ENCODE data around the gene SLC6A19.
"Not testable (repeated sequence)": the region's sequence is repeated elsewhere in the genome, so short reads cannot be mapped to it uniquely, and the experiment has no call there.

SLC6A19 gene

DNA sequence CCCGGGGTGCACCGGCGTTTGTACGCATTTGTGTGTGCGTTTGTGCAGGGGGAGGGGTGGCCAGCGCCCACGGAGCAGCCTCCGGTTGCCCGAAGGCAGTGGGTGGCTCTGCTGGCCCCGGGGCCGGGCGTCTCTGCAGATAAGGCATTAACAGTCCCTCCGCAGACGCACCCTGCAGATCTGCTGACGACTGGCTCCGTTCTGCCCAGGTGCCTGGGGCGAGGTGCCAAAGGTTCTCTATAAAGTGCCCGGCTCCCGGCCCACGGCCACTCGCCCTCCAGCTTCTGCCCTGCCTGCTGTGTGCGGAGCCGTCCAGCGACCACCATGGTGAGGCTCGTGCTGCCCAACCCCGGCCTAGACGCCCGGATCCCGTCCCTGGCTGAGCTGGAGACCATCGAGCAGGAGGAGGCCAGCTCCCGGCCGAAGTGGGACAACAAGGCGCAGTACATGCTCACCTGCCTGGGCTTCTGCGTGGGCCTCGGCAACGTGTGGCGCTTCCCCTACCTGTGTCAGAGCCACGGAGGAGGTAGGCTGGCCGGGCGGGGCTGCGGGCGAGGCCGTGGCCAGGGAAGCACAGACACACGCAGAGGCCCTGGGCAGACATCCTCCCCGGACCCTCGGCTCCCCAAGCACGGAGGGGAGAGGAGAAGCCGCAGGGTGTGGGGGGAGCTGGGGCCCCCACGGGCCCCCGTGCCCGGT lies at the start of gene SLC6A19:
SLC6A19 (plus strand) TSS at position 269 of the 699 bp plus-strand sequence; CDS start at position 325, 56 bp downstream.
- peak; percentile 48 for DNase-seq (ENCODE audit: low spot score)

DNA sequence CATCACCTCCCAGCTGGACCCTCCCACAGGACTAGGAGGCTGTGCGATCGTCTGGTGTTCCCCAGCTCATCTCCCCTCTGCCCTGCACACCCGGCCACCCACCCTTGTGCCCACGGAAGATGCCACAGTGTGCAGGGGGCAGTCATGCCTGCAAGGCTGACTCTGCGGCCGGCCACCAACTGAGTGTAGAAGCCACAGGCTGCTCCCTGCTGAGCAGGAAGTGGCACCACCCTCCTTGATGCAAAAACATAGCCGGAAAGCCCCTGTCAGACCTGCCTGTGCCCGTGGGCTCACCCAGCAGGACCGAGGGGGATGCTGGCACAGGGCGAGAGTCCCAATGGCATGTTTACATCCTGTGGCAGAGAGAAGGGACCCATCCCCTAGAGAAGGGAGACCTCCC lies 49.2 kb upstream of the SLC6A19 start:
- no peak for DNase-seq (ENCODE audit: low spot score)

DNA sequence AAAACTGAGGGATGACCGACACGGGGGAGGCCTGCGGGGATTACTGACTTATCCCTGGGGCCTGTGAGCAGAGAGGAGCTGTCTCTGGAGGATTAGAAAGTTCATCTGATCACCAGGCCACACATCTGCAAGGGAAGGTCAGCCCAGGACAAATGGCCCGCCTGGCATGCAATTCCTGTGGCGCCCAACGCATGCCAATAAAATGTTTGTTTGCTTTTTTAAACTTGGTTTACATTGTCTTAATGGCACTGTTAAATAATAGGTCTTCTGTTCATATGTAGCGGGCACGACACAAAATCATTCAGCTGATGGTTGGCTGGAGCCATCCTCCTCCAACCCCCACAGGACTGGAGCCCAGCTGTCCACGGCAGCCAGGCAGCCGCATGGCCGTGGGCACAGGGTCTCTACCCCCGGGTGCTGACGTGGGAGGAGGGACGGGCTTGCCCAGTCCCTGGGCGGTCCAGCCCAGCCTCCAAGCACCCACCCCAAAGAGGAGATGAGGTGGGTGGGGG lies 48.6 kb upstream of the SLC6A19 start:
- DNase-seq (ENCODE audit: low spot score): no peak

DNA sequence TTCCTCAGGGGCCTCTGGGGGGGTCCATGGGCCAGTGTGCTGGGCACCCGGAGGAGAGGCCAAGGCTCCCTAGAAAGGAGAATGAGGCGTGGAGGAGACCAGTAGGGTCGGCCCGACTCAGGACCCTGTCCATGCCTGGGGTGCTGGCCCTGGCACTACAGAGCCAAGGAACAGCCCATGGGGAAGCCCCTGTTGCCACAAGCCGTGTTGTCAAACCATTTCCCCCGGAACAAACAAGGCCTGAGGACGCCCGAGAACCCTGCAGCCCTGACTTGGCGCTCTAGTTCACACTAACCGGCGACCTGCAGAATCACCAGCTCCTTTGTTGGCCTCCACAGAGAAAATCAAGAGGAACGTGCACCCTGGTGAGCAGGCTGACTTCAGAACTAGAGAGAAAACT lies 48.0 kb upstream of the SLC6A19 start:
- DNase-seq (ENCODE audit: low spot score): no peak

DNA sequence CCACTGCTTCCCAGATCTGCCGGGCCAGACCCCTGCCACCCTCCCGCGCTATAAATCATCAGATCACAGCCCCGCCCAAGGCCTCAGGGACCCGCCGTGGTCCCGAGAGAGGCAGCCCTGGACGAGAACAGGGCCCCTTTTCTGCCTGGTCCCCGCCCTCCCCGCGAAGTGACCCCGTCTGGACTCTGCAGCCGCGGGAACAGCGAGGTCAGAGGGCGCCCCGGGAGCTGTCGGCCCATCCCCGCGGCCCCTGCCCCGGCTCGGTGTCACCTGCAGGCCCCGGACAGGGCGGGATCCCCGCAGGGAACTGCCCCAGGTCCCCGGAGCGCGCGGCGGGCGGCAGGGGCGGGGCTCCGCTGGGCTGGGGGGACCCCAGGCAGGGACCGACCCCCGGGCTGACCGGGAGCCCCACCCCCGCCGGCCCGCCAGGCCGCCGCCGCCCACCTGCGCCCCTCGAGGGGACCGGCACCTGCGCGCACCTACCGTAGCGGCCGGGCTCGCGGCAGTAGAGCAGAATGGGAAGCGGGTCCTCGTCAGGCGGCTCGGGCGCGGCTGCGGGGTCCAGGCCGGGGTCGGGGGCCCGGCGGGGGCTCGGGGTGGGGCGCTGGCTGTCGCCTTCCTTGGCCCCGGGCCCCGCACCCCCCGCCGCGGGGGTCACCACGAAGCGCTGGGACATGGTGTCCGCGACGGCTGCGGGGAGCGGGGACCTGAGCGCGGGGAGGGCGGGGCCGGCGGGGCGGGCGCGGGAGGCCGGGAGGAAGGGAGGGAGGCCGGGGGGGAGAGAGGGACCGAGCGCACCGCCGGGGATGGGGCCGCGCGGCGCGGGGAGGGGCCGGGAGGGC lies 46.0 kb upstream of the SLC6A19 start:
- no peak for DNase-seq (ENCODE audit: low spot score)

DNA sequence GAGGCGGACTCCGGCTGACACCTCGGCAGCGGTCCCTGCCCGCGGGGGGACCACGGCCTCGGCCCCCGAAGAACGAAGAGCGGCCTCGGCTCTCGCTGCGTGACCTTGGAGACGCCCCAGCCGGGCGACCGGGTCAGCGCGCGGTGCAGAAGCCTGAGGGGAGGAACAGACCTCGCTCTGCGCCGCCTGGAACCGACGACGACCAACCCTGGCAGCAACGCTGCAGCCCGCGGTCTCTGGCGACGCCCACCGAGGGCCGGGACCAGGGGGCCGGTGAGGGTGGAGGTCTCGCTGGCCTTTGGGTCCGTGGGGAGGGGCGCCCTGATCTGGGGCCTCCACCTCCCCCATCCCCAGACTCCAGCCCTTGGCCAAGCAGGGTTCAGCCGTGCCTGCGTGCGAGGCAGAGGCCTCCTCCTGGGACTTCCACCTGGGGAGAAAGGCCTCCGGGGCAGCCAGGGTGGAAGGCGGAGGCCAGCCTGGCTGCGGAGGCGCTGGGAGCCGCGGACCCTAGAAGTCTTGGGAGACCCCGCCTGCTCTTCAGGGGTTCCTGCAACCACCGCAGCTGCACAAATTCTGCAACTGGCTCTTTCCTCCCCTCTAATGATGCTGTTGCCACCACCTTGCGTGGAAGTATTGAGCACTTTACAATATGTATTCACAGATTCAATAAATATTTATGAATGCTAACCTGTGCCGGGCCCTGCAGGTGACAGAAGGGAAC lies 45.2 kb upstream of the SLC6A19 start:
- DNase-seq (ENCODE audit: low spot score): no peak

DNA sequence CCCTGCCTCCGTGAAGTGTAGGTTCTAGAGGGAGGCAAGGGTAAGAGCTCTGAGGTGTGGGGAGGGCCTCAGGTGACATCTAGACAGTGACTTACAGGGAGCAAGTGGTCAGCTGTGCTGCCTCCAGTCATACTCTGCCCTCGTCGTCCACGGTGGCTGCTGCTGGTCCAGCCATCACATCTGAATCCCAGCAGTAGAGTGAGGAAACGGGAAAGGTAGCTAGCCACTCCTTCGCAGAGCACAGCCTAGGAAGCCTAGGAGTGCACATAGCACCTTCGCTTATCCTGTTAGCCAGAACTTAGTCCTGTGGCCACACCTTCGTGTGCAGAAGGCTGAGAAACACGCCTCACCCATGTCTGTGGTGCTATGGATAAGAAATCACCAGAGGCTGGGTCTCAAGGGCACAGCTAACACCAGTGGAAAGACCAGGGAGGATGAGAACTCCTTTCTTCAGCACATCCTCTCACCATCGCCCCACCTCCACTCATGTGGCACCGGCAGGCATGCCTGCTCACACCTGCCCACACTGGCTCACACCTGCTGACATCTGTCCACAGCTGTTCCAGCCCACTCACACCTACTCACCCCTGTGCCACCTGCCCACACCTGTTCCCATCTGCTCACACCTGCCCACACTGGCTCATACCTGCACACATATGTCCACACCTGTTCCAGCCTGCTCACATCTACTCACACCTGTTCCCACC lies 44.5 kb upstream of the SLC6A19 start:
- peak; percentile 18 for DNase-seq (ENCODE audit: low spot score)

DNA sequence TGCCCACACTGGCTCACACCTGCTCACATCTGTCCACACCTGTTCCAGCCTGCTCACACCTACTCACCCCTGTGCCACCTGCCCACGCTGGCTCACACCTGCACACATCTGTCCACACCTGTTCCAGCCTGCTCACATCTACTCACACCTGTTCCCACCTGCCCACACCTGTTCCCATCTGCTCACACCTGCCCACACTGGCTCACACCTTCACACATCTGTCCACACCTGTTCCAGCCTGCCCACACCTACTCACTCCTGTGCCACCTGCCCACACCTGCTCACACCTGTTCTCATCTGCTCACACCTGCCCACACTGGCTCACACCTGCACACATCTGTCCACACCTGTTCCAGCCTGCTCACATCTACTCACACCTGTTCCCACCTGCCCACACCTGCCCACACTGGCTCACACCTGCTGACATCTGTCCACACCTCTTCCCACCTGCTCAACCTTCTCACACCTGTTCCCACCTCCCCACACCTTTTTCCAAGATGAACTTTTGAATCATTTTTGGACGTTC lies 43.9 kb upstream of the SLC6A19 start:
- DNase-seq (ENCODE audit: low spot score): not testable (repeated sequence)

DNA sequence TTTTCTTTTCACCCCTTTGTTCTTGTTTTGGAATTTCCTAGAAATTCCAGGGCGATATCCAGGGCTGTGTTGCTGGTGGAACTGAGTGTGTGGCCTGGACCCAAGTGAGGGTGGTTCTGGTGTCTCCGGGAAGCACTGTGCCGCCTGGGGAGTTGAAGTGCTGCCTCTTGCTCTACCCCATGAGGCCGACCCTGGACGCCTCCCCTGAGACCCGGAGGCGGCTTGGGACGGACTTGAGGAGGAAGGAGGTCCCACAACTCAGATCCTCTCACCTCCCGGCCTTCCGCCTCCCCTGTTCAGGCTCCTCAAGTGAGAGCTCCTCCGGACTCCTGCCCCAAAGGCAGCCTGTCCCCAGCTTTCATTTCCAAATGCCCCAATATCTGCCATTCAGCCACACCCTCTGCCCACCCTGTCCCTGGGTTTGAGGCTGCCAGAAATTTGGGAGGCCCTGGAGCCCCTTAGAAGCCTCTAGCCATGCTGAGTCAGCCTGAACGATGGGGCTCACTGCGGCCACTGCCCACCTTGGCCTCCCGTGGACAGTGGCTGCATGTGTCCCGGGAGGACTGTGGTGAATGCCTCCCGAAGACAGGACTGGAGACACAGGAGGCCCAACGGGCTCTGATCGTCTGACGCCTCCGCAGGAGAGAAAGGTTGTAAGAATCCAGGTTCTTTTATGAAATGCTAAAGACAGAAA lies 42.6 kb upstream of the SLC6A19 start:
- no peak for DNase-seq (ENCODE audit: low spot score)

DNA sequence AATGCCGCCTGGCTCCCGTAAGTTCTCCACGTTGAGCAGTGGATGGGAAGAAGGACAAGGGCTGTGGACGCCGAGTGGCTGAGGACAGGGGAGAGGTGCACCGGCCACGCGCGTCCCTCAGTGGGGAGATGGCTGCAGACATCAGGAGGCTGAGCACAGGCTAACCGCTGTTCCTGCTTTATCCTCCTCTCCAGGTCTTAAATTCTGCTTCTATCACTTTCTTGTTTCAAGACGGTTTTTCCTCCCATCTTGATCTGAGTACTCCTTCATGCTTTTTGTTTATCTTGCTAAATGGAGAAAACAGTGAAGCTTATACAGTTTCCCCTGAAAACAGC lies 42.1 kb upstream of the SLC6A19 start:
- DNase-seq (ENCODE audit: low spot score): no peak

DNA sequence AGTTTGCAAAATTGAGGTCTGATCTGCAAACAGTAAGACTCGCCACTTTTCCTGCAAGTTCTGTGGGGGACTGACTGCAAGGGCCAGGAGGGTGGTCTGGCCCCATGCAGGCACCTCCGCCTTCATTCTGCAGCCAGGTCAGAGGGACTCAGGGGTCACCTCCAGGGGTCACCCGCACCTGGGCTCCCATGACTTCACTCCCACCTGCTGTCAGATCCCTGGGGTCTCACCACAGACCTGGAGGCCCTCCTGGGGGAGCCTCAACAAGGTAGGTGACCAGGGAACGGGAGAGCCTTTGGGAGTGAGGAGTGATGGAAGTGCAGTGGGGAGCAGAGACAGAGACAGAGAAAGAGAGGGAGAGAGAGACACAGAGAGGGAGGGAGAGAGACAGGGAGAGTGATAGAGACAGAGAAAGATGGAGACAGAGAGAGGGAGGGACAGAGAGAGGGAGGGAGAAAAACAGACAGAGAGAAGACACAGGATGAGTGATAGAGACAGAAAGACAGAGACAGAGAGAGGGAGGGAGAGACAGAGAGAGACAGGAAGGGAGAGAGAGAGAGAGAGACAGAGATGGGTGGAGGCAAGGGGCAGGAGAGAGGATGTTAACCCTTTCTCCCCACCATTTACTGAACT lies 41.5 kb upstream of the SLC6A19 start:
- DNase-seq (ENCODE audit: low spot score): no peak

DNA sequence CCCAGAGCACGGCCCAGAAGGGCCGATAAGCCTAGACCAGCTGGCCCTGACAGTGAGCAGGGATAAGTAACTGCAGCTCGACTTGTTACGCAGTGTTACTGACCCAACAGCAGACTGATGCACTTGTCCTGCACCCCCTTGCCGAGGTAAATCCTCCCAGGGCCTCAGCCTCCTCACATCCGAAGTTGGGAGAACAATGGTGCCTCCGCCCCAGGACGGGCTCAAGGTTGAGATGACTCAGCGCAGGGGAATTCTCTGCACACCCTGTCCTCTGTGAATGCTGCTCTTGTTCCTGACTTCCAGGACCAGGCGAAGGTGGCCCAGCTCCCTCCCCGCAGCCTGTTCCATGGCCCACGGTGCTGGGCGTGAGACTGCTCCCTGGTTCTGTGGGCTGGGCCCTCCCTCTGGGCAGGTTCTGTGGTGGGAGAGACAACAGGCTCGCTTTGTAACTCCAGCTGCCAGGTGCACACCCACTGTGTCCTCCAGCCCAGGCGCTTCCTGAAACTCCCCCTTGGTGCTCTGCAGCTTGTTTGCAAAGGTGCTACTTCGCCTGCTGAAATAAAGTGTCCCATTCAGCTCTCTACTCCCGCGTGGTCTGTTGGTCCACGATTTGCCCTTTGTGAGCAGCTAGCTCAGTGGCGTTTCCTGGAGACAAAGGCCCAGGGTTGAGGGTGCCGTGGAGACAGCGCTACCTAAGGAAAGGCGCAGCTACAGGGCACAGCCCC lies 40.1 kb upstream of the SLC6A19 start:
- DNase-seq (ENCODE audit: low spot score): no peak

DNA sequence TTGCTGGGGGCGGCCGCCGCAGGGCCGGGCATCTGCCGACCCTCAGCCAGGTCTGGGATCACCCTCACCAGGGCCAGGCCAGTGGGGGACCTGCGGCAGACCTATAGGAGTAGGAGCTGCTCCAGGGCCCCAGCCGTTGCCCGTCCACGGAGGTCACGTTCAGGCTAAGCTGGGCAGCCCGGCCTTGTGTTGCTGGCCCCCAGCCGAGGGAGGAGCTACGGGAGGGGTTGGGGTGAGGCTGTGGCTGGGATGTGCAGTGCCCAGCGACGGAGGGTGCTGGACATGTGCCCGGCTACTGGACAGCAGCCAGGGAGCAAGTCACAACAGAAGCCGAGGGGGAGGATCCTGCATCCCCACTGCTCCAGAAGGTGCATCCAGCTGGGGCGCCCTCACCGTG lies 39.6 kb upstream of the SLC6A19 start:
- no peak for DNase-seq (ENCODE audit: low spot score)

DNA sequence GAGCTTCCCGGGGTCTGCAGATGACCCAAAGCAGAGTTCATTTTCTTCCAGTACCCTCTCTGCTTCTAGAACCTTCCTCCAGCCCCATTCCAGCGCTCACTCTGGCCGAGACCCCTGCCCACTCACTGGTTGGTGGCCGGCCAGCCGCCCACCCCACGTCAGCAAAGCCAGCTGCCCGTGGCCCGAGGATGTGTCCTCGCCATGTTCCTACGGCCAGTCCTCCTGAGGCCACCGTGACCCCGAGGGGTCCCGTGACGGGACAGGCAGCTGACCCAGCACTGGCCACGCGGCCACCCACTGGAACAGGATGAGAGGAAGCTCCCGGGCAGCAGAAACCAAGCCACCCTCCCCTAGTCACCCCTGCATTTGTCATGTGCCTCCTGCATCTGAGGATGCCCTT lies 39.1 kb upstream of the SLC6A19 start:
- no peak for DNase-seq (ENCODE audit: low spot score)

DNA sequence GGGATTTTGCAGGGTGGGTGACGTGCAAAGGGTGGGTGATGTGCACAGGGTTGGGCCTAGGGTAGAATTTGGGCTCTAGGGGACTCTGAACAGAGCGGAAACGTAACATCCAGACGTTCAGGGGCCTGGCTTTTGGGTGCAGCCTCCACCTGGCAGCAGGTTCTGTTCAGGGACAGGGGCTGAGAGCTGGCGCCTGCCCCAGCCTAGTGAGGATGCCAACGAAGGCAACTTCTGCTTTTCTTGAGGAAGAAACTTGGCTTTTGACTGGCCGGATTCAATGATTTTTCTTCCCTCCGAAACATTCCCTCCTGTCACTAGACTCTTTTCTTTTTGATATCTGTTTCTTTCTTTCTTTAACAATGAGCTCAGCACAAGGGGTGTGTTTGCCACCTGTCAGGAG lies 38.6 kb upstream of the SLC6A19 start:
- no peak for DNase-seq (ENCODE audit: low spot score)

DNA sequence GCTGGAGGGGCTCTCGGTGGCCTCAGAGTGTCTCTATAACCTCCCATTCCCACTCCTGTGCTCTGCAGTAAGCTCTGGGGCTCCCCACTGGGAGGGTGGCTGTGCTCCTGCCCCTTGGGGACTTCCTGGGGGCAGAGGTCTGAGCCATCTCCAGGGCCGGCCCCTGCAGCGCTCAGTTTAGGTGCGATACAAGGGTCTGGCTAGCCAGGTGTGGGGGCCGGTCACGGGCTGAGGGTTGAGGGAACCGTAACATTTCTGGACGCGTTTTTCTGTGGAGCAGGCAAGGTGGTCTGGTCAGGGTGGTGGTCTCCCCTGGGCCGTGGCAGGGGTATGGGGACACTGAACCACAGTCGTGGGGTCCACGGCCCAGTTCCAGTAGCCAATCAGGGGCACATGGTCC lies 38.0 kb upstream of the SLC6A19 start:
- no peak for DNase-seq (ENCODE audit: low spot score)

DNA sequence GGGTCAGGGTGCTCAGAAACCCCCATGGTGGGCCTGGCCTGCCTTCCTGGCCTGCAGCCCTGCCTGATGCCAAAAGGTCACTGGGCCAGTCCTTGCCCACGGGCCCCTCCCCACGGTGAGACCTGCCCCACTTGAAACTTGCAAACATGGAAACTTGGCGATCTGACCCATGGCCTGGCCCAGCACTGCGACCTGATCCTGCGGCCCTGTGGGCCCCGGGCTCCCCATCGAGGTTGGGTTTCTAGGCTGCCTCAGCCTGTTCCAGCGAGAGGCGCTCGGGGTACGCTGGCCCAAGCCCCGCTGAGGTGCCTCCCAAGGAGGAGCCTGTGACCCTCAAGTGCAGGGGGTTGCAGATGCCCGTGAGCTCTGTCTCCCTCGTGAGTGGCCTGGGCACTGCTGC lies 37.5 kb upstream of the SLC6A19 start:
- DNase-seq (ENCODE audit: low spot score): no peak

DNA sequence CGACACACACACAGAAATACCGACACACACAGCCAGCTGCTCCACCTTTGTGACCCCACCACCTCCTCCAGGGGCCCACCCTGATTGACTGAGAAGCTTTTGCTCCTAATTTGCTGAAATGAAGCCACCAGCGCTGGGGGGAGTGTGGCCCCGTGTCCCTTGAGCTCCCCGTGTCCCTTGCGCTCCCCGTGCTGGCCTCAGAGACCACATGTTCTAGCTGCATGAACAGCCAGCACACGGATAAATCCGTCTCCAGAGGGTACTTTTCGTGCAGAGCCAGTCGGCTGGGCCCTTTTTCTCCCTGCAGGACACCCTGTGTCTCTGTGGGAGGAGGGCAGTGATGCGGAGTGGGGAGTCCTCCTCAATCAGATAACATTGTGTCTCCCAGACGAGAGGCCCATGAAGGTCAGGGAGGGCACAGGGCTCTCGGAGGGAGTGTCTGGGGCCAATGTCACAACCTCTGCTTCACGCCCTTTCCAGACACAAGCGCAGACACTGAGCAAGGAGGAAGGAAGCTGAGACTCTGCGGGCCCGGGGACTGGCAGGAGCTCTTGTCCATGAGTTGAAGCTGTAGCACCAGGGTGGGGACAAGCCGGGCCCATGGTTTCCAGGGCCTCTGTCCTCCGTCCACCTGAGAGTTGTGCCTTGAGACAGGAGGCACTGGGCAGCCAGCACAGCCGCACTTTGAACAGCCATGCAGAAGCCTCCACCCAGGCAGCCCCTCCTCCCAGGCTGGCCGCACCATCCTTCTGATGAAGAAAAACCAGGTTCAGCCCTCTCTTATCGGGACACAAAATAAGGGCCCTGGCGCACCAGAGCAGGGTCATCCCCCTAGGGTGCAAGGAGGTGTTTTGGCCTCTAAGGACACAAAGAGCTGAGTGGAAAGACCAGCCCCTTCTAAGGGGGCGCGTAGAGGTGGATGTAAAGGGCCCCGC lies 36.4 kb upstream of the SLC6A19 start:
- no peak for DNase-seq (ENCODE audit: low spot score)

DNA sequence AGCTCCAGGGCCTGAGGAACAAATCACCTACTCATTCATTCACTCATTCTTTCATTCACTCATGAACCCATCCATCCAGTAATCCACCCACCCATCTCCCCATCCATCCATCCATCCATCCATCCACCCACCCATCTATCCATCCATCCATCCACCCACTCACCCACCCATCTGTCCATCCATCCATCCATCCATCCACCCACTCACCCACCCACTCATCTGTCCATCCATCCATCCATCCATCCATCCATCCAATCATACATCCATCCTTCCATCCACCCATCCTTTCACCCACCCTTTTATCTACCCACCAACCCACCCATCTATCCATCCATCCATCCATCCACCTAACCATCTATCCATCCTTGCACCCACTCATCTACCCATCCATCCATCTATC lies 35.5 kb upstream of the SLC6A19 start:
- no peak for DNase-seq (ENCODE audit: low spot score)

Data from hematopoietic multipotent progenitor cell treated with erythropoietin and hydrocortisone succinate and interleukin-3 and kit ligand, for 15 days (in vitro differentiated cells).